ENCODE measurements around the gene HCST. TPM values are rescaled to one million over a fixed set of nuclear protein-coding genes. Genes with fewer than 3 reads are reported as not detected.

The HCST gene
- total and polyA plus RNA-seq, 2 donors from 2014 or later, result 10.6 to 16.7 TPM

- no peaks in the 10 kb centered on the region for H3K4me1 ChIP-seq (ENCODE audit: control insufficient read depth in 2 of 3, insufficient read depth in 2 of 3, low read depth in 1 of 3, low read length in 3 of 3)
- no peaks in the 10 kb centered on the region for H3K9me3 ChIP-seq (ENCODE audit: control insufficient read depth in 2 of 3, insufficient read depth in 1 of 3, low read length in 3 of 3)
- intact Hi-C loops (cut with DNase I), result no loop called here
- no peaks in the 10 kb centered on the region for H3K27me3 ChIP-seq (ENCODE audit: control insufficient read depth, insufficient read depth, low read length)
- no peak overlapping the region for H3K4me3 ChIP-seq (ENCODE audit: low read length in 3 of 3)
- TF ChIP-seq, protein P1, sequence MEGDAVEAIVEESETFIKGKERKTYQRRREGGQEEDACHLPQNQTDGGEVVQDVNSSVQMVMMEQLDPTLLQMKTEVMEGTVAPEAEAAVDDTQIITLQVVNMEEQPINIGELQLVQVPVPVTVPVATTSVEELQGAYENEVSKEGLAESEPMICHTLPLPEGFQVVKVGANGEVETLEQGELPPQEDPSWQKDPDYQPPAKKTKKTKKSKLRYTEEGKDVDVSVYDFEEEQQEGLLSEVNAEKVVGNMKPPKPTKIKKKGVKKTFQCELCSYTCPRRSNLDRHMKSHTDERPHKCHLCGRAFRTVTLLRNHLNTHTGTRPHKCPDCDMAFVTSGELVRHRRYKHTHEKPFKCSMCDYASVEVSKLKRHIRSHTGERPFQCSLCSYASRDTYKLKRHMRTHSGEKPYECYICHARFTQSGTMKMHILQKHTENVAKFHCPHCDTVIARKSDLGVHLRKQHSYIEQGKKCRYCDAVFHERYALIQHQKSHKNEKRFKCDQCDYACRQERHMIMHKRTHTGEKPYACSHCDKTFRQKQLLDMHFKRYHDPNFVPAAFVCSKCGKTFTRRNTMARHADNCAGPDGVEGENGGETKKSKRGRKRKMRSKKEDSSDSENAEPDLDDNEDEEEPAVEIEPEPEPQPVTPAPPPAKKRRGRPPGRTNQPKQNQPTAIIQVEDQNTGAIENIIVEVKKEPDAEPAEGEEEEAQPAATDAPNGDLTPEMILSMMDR (IDR thresholded peaks at IDR 0.05; ENCODE audit: borderline replicate concordance, extremely low read depth, insufficient read depth), result no peak
- DNase-seq, result no peak
- H3K9ac ChIP-seq (ENCODE audit: low read length in 3 of 3), result no peak overlapping the region
- no peak for FAIRE-seq
- H3K27ac ChIP-seq (ENCODE audit: low read depth in 2 of 2, low read length in 2 of 2), result no peak overlapping the region
- peaks cover 2 to 17% (median 7%) of the 10 kb centered on the region in 3 donors for H3K36me3 ChIP-seq (ENCODE audit: control insufficient read depth in 2 of 3, insufficient read depth in 3 of 3, low read length in 3 of 3)
Measured at GRCh38 chr19:35885225-35885738, 17.0 kb upstream of the HCST start.

- H3K4me3 ChIP-seq (ENCODE audit: low read length in 3 of 3), result no peak overlapping the region
- no peak for DNase-seq
- H3K36me3 ChIP-seq (ENCODE audit: control insufficient read depth in 2 of 3, insufficient read depth in 3 of 3, low read length in 3 of 3), result peaks cover 2 to 17% (median 7%) of the 10 kb centered on the region in 3 donors
- intact Hi-C loops (cut with DNase I), result no loop called here
- no peaks in the 10 kb centered on the region for H3K9me3 ChIP-seq (ENCODE audit: control insufficient read depth in 2 of 3, insufficient read depth in 1 of 3, low read length in 3 of 3)
- H3K27me3 ChIP-seq (ENCODE audit: control insufficient read depth, insufficient read depth, low read length), result no peaks in the 10 kb centered on the region
- no peak overlapping the region for H3K9ac ChIP-seq (ENCODE audit: low read length in 3 of 3)
- no peaks in the 10 kb centered on the region for H3K4me1 ChIP-seq (ENCODE audit: control insufficient read depth in 2 of 3, insufficient read depth in 2 of 3, low read depth in 1 of 3, low read length in 3 of 3)
- FAIRE-seq, result no peak
- no peak overlapping the region for H3K27ac ChIP-seq (ENCODE audit: low read depth in 2 of 2, low read length in 2 of 2)
- TF ChIP-seq, protein P1 (IDR thresholded peaks at IDR 0.05; ENCODE audit: borderline replicate concordance, extremely low read depth, insufficient read depth), result no peak
Measured at GRCh38 chr19:35885904-35886303, 16.4 kb upstream of the HCST start.

DNA sequence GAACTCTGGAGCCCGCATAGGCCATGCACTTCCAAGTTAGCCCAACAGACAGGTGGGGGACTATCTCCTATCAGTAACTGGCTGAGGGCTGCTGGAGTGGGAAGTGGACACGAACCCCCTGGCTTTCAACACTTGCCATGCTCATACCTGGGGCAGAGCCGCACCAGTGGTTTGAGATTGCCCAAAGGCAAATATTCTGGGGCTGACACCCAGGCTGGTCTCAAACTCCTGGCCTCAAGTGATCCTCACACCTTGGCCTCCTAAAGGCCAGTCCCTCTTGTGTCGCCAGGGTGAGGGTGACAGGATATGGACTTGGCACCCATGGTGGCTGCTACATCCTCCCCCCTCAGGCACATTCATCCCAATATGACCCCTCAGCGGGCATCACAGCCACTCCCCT, 15.1 kb upstream of the HCST start:
- TF ChIP-seq, protein P1 (IDR thresholded peaks at IDR 0.05; ENCODE audit: borderline replicate concordance, extremely low read depth, insufficient read depth), result no peak
- Histone ChIP-seq H3K9me3 (ENCODE audit: control insufficient read depth in 2 of 3, insufficient read depth in 1 of 3, low read length in 3 of 3) (no peaks in the 10 kb centered on the region), H3K9ac (ENCODE audit: low read length in 3 of 3) (no peak overlapping the region), H3K36me3 (ENCODE audit: control insufficient read depth in 2 of 3, insufficient read depth in 3 of 3, low read length in 3 of 3) (peaks cover 2 to 17% (median 7%) of the 10 kb centered on the region in 3 donors), H3K27ac (ENCODE audit: low read depth in 2 of 2, low read length in 2 of 2) (no peak overlapping the region), H3K4me1 (ENCODE audit: control insufficient read depth in 2 of 3, insufficient read depth in 2 of 3, low read depth in 1 of 3, low read length in 3 of 3) (no peaks in the 10 kb centered on the region), H3K4me3 (ENCODE audit: low read length in 3 of 3) (no peak overlapping the region), H3K27me3 (ENCODE audit: control insufficient read depth, insufficient read depth, low read length) (no peaks in the 10 kb centered on the region)
- DNase-seq, result no peak
- intact Hi-C loops (cut with DNase I), result no loop called here
- no peak for FAIRE-seq

DNA sequence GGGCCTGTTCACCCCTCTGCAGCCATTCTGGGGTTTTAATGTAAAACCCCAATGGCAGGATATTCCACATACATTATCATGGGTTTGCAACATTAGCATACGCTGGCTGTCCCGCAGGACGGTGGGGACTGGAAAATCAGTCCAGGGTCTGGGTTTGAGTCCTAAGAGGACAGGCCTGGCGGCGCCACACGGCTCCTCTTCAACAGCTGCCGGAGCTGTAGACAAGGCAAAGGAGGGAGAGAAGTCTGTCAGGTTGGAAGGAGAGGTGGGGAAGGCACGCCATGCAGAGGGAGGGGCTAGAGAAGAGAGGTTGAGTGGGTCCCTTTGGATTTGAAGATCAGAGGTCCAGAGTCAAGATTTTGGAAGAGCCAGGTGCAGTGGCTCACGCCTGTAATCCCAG, 13.9 kb upstream of the HCST start:
- TF ChIP-seq, protein P1 (IDR thresholded peaks at IDR 0.05; ENCODE audit: borderline replicate concordance, extremely low read depth, insufficient read depth), result no peak
- Histone ChIP-seq H3K4me3 (ENCODE audit: low read length in 3 of 3) (no peak overlapping the region), H3K9me3 (ENCODE audit: control insufficient read depth in 2 of 3, insufficient read depth in 1 of 3, low read length in 3 of 3) (no peaks in the 10 kb centered on the region), H3K4me1 (ENCODE audit: control insufficient read depth in 2 of 3, insufficient read depth in 2 of 3, low read depth in 1 of 3, low read length in 3 of 3) (no peaks in the 10 kb centered on the region), H3K36me3 (ENCODE audit: control insufficient read depth in 2 of 3, insufficient read depth in 3 of 3, low read length in 3 of 3) (peaks cover 5 to 20% (median 7%) of the 10 kb centered on the region in 3 donors), H3K27ac (ENCODE audit: low read depth in 2 of 2, low read length in 2 of 2) (no peak overlapping the region), H3K27me3 (ENCODE audit: control insufficient read depth, insufficient read depth, low read length) (no peaks in the 10 kb centered on the region), H3K9ac (ENCODE audit: low read length in 3 of 3) (no peak overlapping the region)
- DNase-seq (no peak), FAIRE-seq (no peak)
- intact Hi-C loops (cut with DNase I), result no loop called here

Measured in kidney (tissue), 14 donors.